Loucy (cell line): ENCODE results near the gene C1QBP.

Source experiments
- H2AFZ ChIP-seq: fragments of 200-600 bp; sonication (generic); 2 replicates; pipeline ENCODE4 v1.6.0; 2016; ENCODE audit warnings: antibody characterized with exemption, mild to moderate bottlenecking, low read length, moderate library complexity
- H3F3A ChIP-seq: fragments of 200-600 bp; 2 replicates; pipeline ENCODE4 v1.6.0; 2016; ENCODE audit warnings: antibody characterized with exemption, low read depth, mild to moderate bottlenecking
- H3K27me3 ChIP-seq: fragments of 200-600 bp; sonication (generic); 2 replicates; pipeline ENCODE4 v1.6.1; 2014; ENCODE audit warnings: low read length, mild to moderate bottlenecking; ENCODE audit not compliant: insufficient read depth, poor library complexity, severe bottlenecking
- H3K36me3 ChIP-seq: fragments of 200-600 bp; sonication (generic); 2 replicates; pipeline ENCODE4 v1.6.1; 2016; ENCODE audit warnings: low read length; ENCODE audit not compliant: insufficient read depth
- H3K4me1 ChIP-seq: fragments of 200-600 bp; sonication (generic); 2 replicates; pipeline ENCODE4 v1.5.1; 2014; ENCODE audit warnings: low read length, mild to moderate bottlenecking; ENCODE audit not compliant: insufficient read depth, poor library complexity, severe bottlenecking
- H3K4me2 ChIP-seq: fragments of 200-600 bp; sonication (generic); 2 replicates; pipeline ENCODE4 v1.6.0; 2014; ENCODE audit warnings: antibody characterized with exemption, low read length, low read depth, mild to moderate bottlenecking; ENCODE audit not compliant: poor library complexity, severe bottlenecking
- H3K4me3 ChIP-seq: fragments of 200-600 bp; sonication (generic); 2 replicates; pipeline ENCODE4 v1.5.1; 2014; ENCODE audit warnings: low read length, mild to moderate bottlenecking, mixed read lengths; ENCODE audit not compliant: poor library complexity, severe bottlenecking
- H3K79me2 ChIP-seq: fragments of 200-600 bp; sonication (generic); 2 replicates; pipeline ENCODE4 v1.6.1; 2014; ENCODE audit warnings: low read length; ENCODE audit not compliant: insufficient read depth
- H3K9ac ChIP-seq: fragments of 200-600 bp; sonication (generic); 2 replicates; pipeline ENCODE4 v1.6.0; 2014; ENCODE audit warnings: mild to moderate bottlenecking, low read depth, low read length, moderate library complexity; ENCODE audit not compliant: poor library complexity, severe bottlenecking
- H3K9me2 ChIP-seq: fragments of 200-600 bp; sonication (generic); replicated peaks from 2 replicates; pipeline ENCODE4 v1.6.1; 2016; ENCODE audit warnings: low read depth, low read length, mixed read lengths
- H3K9me3 ChIP-seq: fragments of 200-600 bp; sonication (generic); 2 replicates; pipeline ENCODE4 v1.6.1; 2014; ENCODE audit warnings: mild to moderate bottlenecking, antibody characterized with exemption, low read length, low read depth; ENCODE audit not compliant: insufficient read depth
- H4K20me1 ChIP-seq: fragments of 200-600 bp; sonication (generic); 2 replicates; pipeline ENCODE4 v1.6.0; 2014; ENCODE audit warnings: antibody characterized with exemption, low read length, mild to moderate bottlenecking; ENCODE audit not compliant: insufficient read depth, poor library complexity, severe bottlenecking
- EZH2phosphoT487 ChIP-seq: fragments of 200-600 bp; IDR thresholded peaks from 2 replicates; pipeline ENCODE4 v1.6.1; 2018; ENCODE audit warnings: antibody characterized with exemption, mild to moderate bottlenecking, moderate library complexity, borderline replicate concordance
- TF ChIP-seq, protein P1 (sequence below): fragments of 200-600 bp; sonication (generic); conservative IDR thresholded peaks from 2 replicates; pipeline ENCODE4 v1.5.1; 2014; ENCODE audit warnings: mild to moderate bottlenecking, antibody characterized with exemption, low read length

Gene C1QBP

DNA sequence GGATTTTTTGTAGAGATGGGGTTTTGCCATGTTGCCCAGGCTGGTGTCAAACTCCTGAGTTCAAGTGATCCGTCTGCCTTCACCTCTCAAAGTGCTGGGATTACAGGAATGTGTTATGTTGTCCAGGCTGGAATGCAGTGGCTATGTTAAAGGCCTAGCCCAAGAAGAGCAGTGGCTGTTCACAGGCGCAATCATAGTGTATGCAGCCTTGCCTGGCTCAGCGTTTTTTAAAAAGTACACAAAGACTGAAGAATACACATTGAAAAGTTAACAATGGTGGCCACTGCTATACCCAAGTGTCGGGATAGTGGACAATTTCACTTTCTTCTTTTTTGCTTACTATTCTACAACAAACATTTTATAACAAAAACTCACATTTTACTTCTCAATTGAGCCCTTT, 40.0 kb upstream of the C1QBP start:
- no peaks in the 10 kb centered on the region for H3K9me2 ChIP-seq
- TF ChIP-seq, protein P1, sequence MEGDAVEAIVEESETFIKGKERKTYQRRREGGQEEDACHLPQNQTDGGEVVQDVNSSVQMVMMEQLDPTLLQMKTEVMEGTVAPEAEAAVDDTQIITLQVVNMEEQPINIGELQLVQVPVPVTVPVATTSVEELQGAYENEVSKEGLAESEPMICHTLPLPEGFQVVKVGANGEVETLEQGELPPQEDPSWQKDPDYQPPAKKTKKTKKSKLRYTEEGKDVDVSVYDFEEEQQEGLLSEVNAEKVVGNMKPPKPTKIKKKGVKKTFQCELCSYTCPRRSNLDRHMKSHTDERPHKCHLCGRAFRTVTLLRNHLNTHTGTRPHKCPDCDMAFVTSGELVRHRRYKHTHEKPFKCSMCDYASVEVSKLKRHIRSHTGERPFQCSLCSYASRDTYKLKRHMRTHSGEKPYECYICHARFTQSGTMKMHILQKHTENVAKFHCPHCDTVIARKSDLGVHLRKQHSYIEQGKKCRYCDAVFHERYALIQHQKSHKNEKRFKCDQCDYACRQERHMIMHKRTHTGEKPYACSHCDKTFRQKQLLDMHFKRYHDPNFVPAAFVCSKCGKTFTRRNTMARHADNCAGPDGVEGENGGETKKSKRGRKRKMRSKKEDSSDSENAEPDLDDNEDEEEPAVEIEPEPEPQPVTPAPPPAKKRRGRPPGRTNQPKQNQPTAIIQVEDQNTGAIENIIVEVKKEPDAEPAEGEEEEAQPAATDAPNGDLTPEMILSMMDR = no peak
- no peak for TF ChIP-seq EZH2phosphoT487
- H3K4me3 ChIP-seq = no peak overlapping the region
- no peak overlapping the region for H3K4me2 ChIP-seq
- H4K20me1 ChIP-seq = peaks cover 24% of the 10 kb centered on the region
- H3K79me2 ChIP-seq = peaks cover 54% of the 10 kb centered on the region
- H3F3A ChIP-seq = no peaks in the 10 kb centered on the region
- no peak overlapping the region for H3K9ac ChIP-seq
- H2AFZ ChIP-seq = no peak overlapping the region
- no peaks in the 10 kb centered on the region for H3K27me3 ChIP-seq
- H3K4me1 ChIP-seq = peaks cover 17% of the 10 kb centered on the region
- no peaks in the 10 kb centered on the region for H3K9me3 ChIP-seq
- H3K36me3 ChIP-seq = peaks cover 81% of the 10 kb centered on the region

DNA sequence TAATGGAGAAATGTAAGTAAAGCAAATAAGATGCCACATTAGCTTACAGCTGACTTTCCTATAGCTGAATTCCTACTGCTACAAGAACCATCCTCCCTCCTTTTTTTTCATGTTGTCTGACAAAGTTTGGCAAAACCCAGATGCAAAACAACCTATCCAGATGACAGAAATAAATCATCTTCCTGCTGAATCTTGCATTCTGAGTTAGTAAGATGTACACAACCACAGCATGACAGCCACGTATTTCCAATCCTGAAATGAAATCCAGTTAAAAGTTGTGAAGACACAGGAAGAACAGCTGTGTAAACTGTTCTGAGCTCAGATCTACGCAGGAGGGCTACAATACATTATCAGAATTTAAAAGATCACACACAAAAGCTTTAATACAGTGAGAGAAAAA, 35.0 kb upstream of the C1QBP start:
- Histone ChIP-seq H2AFZ (no peak overlapping the region), H3K9me3 (no peaks in the 10 kb centered on the region), H3K4me1 (no peaks in the 10 kb centered on the region), H4K20me1 (peaks cover 4% of the 10 kb centered on the region), H3K4me3 (no peak overlapping the region), H3K79me2 (peaks cover 16% of the 10 kb centered on the region), H3K27me3 (no peaks in the 10 kb centered on the region), H3K36me3 (peaks cover 66% of the 10 kb centered on the region), H3F3A (no peaks in the 10 kb centered on the region), H3K9ac (no peak overlapping the region), H3K4me2 (no peak overlapping the region), H3K9me2 (no peaks in the 10 kb centered on the region)
- no peak for TF ChIP-seq EZH2phosphoT487

GRCh38 chr17:5472511-5472910, 33.6 kb upstream of the C1QBP start:
- Histone ChIP-seq H3K9me2 (no peaks in the 10 kb centered on the region), H3K4me2 (no peak overlapping the region), H3K36me3 (peaks cover 52% of the 10 kb centered on the region), H3K79me2 (peaks cover 19% of the 10 kb centered on the region), H3K27me3 (no peaks in the 10 kb centered on the region), H3K9me3 (no peaks in the 10 kb centered on the region), H3K4me1 (no peaks in the 10 kb centered on the region), H3K9ac (no peak overlapping the region), H3K4me3 (no peak overlapping the region), H4K20me1 (peaks cover 13% of the 10 kb centered on the region), H2AFZ (no peak overlapping the region), H3F3A (no peaks in the 10 kb centered on the region)
- no peak for TF ChIP-seq EZH2phosphoT487
- TF ChIP-seq, protein P1 = no peak

DNA sequence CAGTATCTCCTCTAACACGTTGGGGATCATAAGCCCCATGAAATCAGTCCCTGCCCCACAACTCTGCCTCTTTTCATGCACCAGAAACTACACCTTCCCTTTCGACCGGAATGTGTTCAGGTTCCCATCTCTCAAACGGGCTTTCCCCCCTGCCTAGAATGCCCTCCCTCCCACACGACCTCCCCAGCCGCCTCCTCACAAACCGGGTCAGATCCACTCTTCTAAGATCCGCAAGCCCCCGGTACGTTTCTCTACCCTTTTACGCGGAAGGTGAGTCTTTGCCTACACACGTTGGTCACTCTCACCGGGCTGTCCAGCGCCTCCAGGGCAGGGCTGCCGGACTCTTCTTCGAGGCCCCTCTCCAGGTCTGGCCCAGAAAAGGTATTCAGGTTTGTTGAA, 29.1 kb upstream of the C1QBP start:
- H2AFZ ChIP-seq = peak overlapping the region; percentile 93
- H3K27me3 ChIP-seq = no peaks in the 10 kb centered on the region
- peaks cover 21% of the 10 kb centered on the region; the same call in 1 of the 2 replicates for H3K36me3 ChIP-seq
- peak overlapping the region; percentile 93 for H3K9ac ChIP-seq
- H3K4me1 ChIP-seq = peaks cover 30% of the 10 kb centered on the region
- H3K9me2 ChIP-seq = no peaks in the 10 kb centered on the region
- peaks cover 38% of the 10 kb centered on the region for H4K20me1 ChIP-seq
- no peaks in the 10 kb centered on the region for H3F3A ChIP-seq
- H3K79me2 ChIP-seq = peaks cover 57% of the 10 kb centered on the region
- H3K4me2 ChIP-seq = peak overlapping the region; percentile 92
- no peaks in the 10 kb centered on the region for H3K9me3 ChIP-seq
- peak overlapping the region; percentile 96 for H3K4me3 ChIP-seq
- no peak for TF ChIP-seq EZH2phosphoT487
- TF ChIP-seq, protein P1 = no peak
